Endothelial cell of umbilical vein (primary cell): Measurements from ENCODE around the gene GGPS1. TPM values are rescaled to one million over a fixed set of nuclear protein-coding genes. Genes with fewer than 3 reads are reported as not detected.

Experiments used
- BruUV-seq: library from RNA; stranded (reverse); fragments of 400-500 nt; replicated peaks from 2 replicates; lab custom pipeline; 2021; lab: Mats Ljungman, UMichigan
- CTCF ChIA-PET: fragments of 300-600, 350-600 bp; sonication (Branson Sonifier 250); formaldehyde crosslinking; loops from one replicate; lab custom pipeline; 2021; ENCODE audit warnings: antibody characterized with exemption, inconsistent platforms; lab: Charles Lee
- POLR2A ChIA-PET: fragments of 300-600, 350-600 bp; sonication (Branson Sonifier 250); formaldehyde crosslinking; loops from one replicate; lab custom pipeline; 2021; ENCODE audit warnings: antibody characterized with exemption, inconsistent platforms; lab: Charles Lee
- DNase-seq: peaks from one replicate; pipeline ENCODE4 v3.0.0-alpha.2; 2011; ENCODE audit warnings: low read depth, low spot score
- FAIRE-seq: peaks from 2 replicates; lab custom pipeline; 2011; peaks lifted over from hg19 to GRCh38; lab: Jason Lieb, UNC
- H2AFZ ChIP-seq: 2 replicates; pipeline ENCODE4 v1.6.0; 2012; ENCODE audit warnings: low read depth, low read length, control low read depth, inconsistent platforms
- H3K27ac ChIP-seq: 2 replicates; pipeline ENCODE4 v1.5.1; 2011; ENCODE audit warnings: low read depth, mild to moderate bottlenecking, control low read depth, low read length, moderate library complexity; ENCODE audit not compliant: insufficient read depth
- H3K27me3 ChIP-seq, 2 experiments: 2 replicates each; pipeline versions ENCODE4 v1.6.0 to v1.6.1; 2011; ENCODE audit warnings: low read length in 2 of 2, mixed read lengths in 1 of 2; ENCODE audit not compliant: control insufficient read depth in 2 of 2, insufficient read depth in 2 of 2
- H3K36me3 ChIP-seq, 2 experiments: 2 replicates in 1 of 2; 3 replicates in 1 of 2; pipeline ENCODE4 v1.5.1; 2011; ENCODE audit warnings: low read length in 2 of 2, mild to moderate bottlenecking in 1 of 2, moderate library complexity in 1 of 2; ENCODE audit not compliant: control insufficient read depth in 2 of 2, insufficient read depth in 2 of 2; ENCODE audit errors: extremely low read depth in 1 of 2
- H3K4me1 ChIP-seq: 3 replicates; pipeline ENCODE4 v1.5.1; 2011; ENCODE audit warnings: mild to moderate bottlenecking, low read length; ENCODE audit not compliant: control insufficient read depth, insufficient read depth; ENCODE audit errors: extremely low read depth
- H3K4me2 ChIP-seq: 2 replicates; pipeline ENCODE4 v1.6.1; 2011; ENCODE audit warnings: low read length, control low read depth, mixed read lengths; ENCODE audit not compliant: insufficient read depth
- H3K4me3 ChIP-seq, 3 experiments: fragments of 200-600 bp in 1 of 3; sonication (generic), shearing (Covaris generic) in 1 of 3; replicated peaks in 1 of 3; 2 replicates each; pipeline ENCODE4 v1.5.1; 2011 to 2016; ENCODE audit warnings: control low read depth in 3 of 3, low read length in 3 of 3, mild to moderate bottlenecking in 2 of 3, inconsistent platforms in 1 of 3, low read depth in 1 of 3, moderate library complexity in 1 of 3; ENCODE audit not compliant: insufficient read depth in 1 of 3
- H3K79me2 ChIP-seq: 2 replicates; pipeline ENCODE4 v1.6.0; 2012; ENCODE audit warnings: low read length, inconsistent platforms; ENCODE audit not compliant: control insufficient read depth, insufficient read depth
- H3K9ac ChIP-seq: replicated peaks from 2 replicates; pipeline ENCODE3; 2011; ENCODE audit warnings: low read length, control low read depth; ENCODE audit not compliant: insufficient read depth; ENCODE audit errors: extremely low read depth
- H3K9me1 ChIP-seq: replicated peaks from 3 replicates; pipeline ENCODE4 v1.6.0; 2011; ENCODE audit warnings: mild to moderate bottlenecking, low read length; ENCODE audit not compliant: control insufficient read depth, insufficient read depth; ENCODE audit errors: extremely low read depth
- H3K9me3 ChIP-seq: replicated peaks from 2 replicates; pipeline ENCODE4 v1.5.1; 2012; ENCODE audit warnings: low read length, inconsistent platforms; ENCODE audit not compliant: control insufficient read depth, insufficient read depth
- H4K20me1 ChIP-seq: replicated peaks from 2 replicates; pipeline ENCODE3; 2011; ENCODE audit warnings: mild to moderate bottlenecking, low read length; ENCODE audit not compliant: control insufficient read depth, insufficient read depth; ENCODE audit errors: extremely low read depth
- EZH2 ChIP-seq: IDR thresholded peaks from 2 replicates; pipeline ENCODE4 v1.6.1; 2012; ENCODE audit warnings: borderline replicate concordance, low read depth, mild to moderate bottlenecking, moderate library complexity, low read length, inconsistent platforms; ENCODE audit not compliant: severe bottlenecking
- FOS ChIP-seq: IDR thresholded peaks from 2 replicates; pipeline ENCODE4 v1.6.1; 2011; ENCODE audit warnings: mild to moderate bottlenecking, low read length, moderate library complexity, borderline replicate concordance; ENCODE audit not compliant: insufficient read depth
- GATA2 ChIP-seq: IDR thresholded peaks from 2 replicates; pipeline ENCODE4 v1.7.0; 2011; ENCODE audit warnings: low read depth, mild to moderate bottlenecking, moderate library complexity, mixed read lengths, low read length; ENCODE audit not compliant: insufficient read length, insufficient read depth
- POLR2AphosphoS5 ChIP-seq: IDR thresholded peaks from 2 replicates; pipeline ENCODE4 v1.6.1; 2012; ENCODE audit warnings: low read depth, mild to moderate bottlenecking, control low read depth, low read length, moderate library complexity; ENCODE audit not compliant: insufficient read depth
- dilution Hi-C: fragments of 300-500 bp; cut with MboI; formaldehyde crosslinking; loops from one replicate; pipeline ENCODE4 v1.15.0; 2019; ENCODE audit warnings: low sequenced_read_pairs; ENCODE audit not compliant: extremely low pct_ligation_motif_present
- intact Hi-C: fragments of 100-400 bp; cut with micrococcal nuclease; formaldehyde crosslinking; loops from one replicate; pipeline ENCODE4 v1.10.0; 2022
- polyA plus RNA-seq, 4 experiments: library from polyadenylated mRNA; depleted of rRNA in 3 of 4; stranded (reverse) in 3 of 4; unstranded in 1 of 4; fragments of >200 nt; gene quantifications; 2 replicates each; pipeline versions ENCODE4 v1.2.1 to v1.2.3, GENCODE V29; 2011 to 2012; ENCODE audit warnings: missing spikeins in 1 of 4
- total RNA-seq: library from RNA; stranded (reverse); gene quantifications from 2 replicates; pipeline ENCODE4 v1.2.3, GENCODE V29; 2021
- TF ChIP-seq, protein P1 (sequence below): IDR thresholded peaks from 2 replicates; pipeline ENCODE4 v1.6.1; 2011; ENCODE audit not compliant: insufficient read depth, insufficient read length

Gene GGPS1
- total and polyA plus RNA-seq, 2 donors (not counting 3 experiments of a cell fraction or from before 2014, with no cell fraction given), result 10.7 to 29.5 TPM

DNA sequence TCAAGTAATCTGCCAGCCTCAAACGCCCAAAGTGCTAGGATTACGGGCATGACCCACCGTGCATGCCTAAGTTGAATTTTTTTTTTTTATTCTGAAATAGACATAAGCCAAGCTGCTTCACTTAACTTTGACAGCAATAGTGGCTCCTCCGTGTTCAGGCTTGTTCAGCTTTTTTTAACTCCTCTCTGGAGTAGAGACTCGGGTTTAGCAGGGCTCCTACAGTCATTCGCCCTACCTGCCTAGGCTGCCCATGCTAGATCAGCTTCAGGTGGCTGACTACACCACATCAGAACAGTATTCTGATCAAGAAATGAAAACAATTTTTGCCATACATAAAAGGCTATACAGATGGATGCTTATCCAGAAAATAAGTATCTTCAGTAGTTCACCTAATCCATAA is 15.1 kb upstream of the GGPS1 start:
- no TSS peak for BruUV-seq
- Histone ChIP-seq H3K27me3 (no peaks in the 10 kb centered on the region), H2AFZ (no peak overlapping the region), H3K27ac (no peak overlapping the region), H4K20me1 (peaks cover 5% of the 10 kb centered on the region), H3K9me3 (no peaks in the 10 kb centered on the region), H3K4me2 (no peak overlapping the region), H3K79me2 (peaks cover 77% of the 10 kb centered on the region), H3K9ac (no peak overlapping the region), H3K4me1 (peaks cover 2% of the 10 kb centered on the region), H3K36me3 (no peaks in the 10 kb centered on the region), H3K9me1 (no peaks in the 10 kb centered on the region), H3K4me3 (no peak overlapping the region)
- dilution Hi-C loops (no loop called here), intact Hi-C loops (no loop called here)
- ChIA-PET CTCF (interaction anchor here (1.7 kb wide), 1 partner anchor 15 kb away, joined by 7 read pairs; the partner anchor contains the start of genes ARID4B and GGPS1), POLR2A (no interaction called here)
- FAIRE-seq (no peak), DNase-seq (no peak)
- TF ChIP-seq EZH2, result no peak
- TF ChIP-seq, protein P1, sequence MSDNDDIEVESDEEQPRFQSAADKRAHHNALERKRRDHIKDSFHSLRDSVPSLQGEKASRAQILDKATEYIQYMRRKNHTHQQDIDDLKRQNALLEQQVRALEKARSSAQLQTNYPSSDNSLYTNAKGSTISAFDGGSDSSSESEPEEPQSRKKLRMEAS, result no peak
- no peak for TF ChIP-seq POLR2AphosphoS5
- TF ChIP-seq GATA2, result no peak
- TF ChIP-seq FOS, result no peak
